GM12801 (cell line): ENCODE results near the gene UCK1.

ENCODE experiments used
- TF ChIP-seq, protein P1 (sequence below): IDR thresholded peaks from one replicate; pipeline ENCODE4 v1.5.1; 2011; ENCODE audit warnings: control low read depth; ENCODE audit not compliant: insufficient read length; ENCODE audit errors: extremely low read depth

Gene UCK1

DNA sequence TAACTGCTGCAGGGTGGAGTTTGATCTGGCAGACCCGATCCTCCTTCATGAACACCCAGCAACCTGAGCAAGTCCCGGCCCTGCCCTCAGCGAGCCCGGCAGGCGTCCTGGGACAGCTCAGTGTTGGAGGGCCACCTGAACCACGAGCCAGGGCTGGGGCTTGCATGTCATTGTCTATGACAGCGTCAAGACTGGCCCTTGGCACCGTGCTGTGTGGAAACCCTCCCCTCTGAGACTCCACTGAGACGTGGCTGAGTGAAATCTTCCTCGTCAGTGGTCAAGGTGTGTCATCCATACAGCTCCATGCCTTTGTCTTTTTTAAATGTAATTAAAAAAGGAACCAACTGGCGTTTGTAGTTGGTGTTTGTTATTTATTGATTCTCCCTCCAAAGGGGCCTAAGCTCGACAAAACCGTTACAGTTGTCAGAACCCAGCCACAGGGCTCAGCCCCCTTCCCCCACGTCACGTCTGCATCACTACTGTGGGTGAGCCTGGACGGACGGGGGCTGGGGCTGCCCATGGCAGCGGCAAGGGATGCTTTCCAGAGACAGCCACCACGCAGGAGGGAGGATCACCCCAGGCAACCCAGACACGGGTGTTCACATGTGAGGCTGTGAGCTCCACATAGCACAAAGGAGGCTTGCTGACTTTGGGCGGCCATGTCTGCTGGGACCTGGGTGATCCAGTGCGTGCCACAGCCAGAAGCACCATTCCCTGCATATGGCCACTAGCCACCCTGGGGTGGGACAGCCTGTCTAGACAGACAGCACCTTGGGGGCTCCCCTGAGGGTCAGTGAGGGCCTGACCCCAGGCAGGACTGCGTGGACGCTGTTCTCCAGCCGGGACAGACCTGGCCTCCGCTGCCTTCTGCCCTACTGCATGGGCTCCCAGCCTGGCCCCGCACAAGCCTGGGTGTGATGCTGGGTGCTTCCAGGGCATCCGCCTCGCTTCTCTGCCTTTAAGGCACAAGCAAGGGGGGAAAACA lies 7.3 kb downstream of the UCK1 start:
- TF ChIP-seq, protein P1, sequence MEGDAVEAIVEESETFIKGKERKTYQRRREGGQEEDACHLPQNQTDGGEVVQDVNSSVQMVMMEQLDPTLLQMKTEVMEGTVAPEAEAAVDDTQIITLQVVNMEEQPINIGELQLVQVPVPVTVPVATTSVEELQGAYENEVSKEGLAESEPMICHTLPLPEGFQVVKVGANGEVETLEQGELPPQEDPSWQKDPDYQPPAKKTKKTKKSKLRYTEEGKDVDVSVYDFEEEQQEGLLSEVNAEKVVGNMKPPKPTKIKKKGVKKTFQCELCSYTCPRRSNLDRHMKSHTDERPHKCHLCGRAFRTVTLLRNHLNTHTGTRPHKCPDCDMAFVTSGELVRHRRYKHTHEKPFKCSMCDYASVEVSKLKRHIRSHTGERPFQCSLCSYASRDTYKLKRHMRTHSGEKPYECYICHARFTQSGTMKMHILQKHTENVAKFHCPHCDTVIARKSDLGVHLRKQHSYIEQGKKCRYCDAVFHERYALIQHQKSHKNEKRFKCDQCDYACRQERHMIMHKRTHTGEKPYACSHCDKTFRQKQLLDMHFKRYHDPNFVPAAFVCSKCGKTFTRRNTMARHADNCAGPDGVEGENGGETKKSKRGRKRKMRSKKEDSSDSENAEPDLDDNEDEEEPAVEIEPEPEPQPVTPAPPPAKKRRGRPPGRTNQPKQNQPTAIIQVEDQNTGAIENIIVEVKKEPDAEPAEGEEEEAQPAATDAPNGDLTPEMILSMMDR = no peak

DNA sequence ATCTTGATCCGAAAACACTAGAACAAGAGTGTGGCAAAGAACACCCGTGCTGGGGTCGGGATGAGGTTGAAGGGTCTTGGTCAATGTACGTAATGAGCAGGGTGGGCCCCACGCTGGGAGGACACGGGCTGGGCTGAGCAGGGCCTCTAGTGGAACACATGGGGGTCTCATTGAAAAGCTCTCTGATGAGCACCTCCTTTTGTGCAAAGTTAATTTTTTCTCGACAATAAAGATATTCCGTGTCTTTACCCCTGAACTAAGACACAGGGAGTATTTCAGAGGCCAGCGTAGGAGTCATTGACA lies 8.0 kb downstream of the UCK1 start:
- TF ChIP-seq, protein P1 = no peak

DNA sequence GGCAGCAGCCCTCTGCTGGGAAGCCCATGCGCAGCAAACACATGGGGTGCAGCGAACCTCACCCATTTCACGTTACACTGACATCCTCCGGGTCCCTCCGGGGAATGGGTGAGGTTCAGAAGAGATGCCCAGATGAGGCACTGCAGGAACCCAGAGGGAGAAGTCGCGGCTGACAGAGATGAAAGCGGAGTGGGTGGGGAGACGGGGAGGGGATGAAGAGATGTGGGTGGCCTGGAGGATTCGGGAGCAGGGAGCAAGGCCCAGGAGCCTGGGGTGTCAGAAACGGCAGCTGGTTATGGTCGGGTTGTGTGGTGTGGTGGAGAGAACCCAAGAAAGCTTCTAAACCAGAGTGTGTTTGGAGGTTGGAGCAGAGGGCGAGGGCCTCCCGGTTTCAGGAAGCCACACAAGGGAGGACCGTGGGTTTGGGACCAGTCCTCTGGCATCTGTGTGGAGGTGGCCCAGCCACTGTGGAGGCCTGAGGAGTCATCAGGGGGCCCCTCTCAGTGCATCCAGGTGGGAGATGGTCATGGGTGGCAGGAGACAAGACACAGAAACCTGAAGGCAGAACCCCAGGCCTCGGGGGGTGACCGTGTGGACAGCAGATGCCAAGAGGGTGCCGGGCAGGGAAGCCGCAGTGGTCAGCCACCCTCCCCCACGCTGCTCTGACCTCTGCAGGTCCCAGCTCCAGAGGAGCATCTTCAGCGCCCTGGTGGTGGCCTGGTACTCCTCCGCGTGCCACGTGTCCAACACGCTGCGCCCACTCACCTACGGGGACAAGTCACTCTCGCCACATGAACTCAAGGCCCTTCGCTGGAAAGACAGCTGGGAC lies 8.6 kb downstream of the UCK1 start:
- TF ChIP-seq, protein P1 = no peak

DNA sequence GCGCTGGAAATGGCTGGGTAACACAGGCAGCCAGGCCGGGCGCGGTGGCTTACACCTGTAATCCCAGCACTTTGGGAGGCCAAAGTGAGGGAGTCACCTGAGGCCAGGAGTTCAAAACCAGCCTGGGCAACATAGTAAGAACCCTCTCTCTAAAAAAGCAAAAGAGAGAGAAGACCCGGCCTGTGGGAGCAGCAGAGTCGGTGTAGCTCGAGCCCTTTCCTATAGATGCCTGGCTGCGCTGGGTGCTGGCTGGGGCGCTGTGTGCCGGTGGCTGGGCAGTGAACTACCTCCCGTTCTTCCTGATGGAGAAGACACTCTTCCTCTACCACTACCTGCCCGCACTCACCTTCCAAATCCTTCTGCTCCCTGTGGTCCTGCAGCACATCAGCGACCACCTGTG lies 9.2 kb downstream of the UCK1 start:
- TF ChIP-seq, protein P1 = no peak

DNA sequence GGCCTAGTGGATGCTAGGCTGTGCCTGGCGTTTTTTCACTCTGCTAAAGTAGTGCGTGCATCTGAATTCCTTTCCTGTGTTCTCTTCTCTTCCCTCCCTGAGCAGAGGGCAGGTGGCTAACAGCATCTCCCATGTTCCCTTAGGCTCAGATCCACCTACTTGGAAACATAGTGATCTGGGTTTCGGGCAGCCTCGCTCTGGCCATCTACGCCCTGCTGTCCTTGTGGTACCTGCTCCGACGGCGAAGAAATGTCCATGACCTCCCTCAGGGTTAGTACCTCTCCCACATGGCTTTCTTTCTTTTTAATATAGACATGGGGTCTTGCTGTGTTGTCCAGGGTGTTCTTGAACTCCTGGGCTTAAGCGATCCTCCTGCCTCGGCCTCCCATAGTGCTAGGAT lies 9.9 kb downstream of the UCK1 start:
- TF ChIP-seq, protein P1 = no peak

DNA sequence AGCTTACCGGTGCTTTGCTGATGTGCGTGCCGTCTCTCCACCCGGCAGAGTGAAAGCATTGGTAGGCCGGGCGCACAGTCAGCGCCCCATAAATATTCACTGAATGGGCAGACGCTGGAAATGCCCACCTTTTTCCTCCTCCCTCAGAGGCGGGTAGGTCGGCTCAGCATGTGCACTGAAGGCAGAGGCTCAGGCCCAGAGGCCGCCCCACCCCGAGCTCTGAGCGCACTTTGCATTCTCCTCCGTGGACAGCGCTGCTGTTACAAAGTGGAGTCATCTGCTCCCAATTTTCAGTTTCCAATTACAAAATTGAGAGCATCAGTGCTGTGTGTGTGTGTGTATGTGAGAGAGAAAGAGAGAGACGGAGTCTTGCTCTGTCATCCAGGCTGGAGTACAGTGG lies 10.6 kb downstream of the UCK1 start:
- TF ChIP-seq, protein P1 = no peak

DNA sequence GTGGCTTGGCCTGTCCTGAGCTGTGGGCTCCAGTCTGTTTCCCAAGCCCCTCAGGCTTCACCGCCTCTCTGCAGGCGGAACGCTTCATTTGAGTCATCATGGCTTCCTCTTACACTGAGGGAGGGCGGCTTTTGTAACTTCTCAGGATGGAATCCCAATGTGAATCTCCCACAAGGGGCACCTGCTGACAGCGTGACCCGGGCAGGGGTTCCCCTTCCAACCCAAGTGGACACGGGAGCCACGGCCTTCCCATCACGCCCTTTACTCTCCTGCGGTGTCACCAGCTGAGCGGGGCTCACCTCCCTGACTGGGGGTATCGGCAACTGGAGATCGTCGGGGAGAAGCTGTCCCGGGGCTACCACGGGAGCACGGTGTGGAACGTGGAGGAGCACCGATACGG lies 12.5 kb downstream of the UCK1 start:
- TF ChIP-seq, protein P1 = no peak
